Measurements from ENCODE around the gene KCTD1.

KCTD1 gene

GRCh38 chr18:26453386-26453901, 94.9 kb downstream of the KCTD1 start:
- Histone ChIP-seq H4K12ac (ENCODE audit: low read depth, low read length) (no peak overlapping the region), H3K79me1 (ENCODE audit: low read length) (no peaks in the 10 kb centered on the region), H3K9me3 (ENCODE audit: insufficient read depth, low read depth, low read length) (peaks cover 2% of the 10 kb centered on the region), H3K23ac (ENCODE audit: low read length) (no peak overlapping the region), H3K9ac (ENCODE audit: low read length) (no peak overlapping the region), H3K14ac (ENCODE audit: low read length) (no peak overlapping the region), H3K4me2 (ENCODE audit: low read length) (no peak overlapping the region), H4K91ac (ENCODE audit: low read depth, low read length) (no peak overlapping the region), H3K4ac (ENCODE audit: low read depth, low read length) (no peak overlapping the region), H2BK5ac (ENCODE audit: low read depth, low read length, poor library complexity) (no peak overlapping the region), H3K27ac (ENCODE audit: low read depth, low read length) (no peak overlapping the region), H3K4me1 (ENCODE audit: control insufficient read depth in 1 of 2, insufficient read depth in 2 of 2, low read length in 2 of 2) (peaks cover 1 to 3% of the 10 kb centered on the region in 2 experiments), H2AFZ (ENCODE audit: insufficient read depth, low read length, poor library complexity) (no peak overlapping the region), H2BK12ac (ENCODE audit: low read length) (no peak overlapping the region), H2BK120ac (ENCODE audit: insufficient read depth, low read length, poor library complexity) (no peak overlapping the region), H3K4me3 (ENCODE audit: low read depth, low read length) (no peak overlapping the region), H2AK5ac (ENCODE audit: low read length) (no peak overlapping the region), H4K8ac (ENCODE audit: low read depth, low read length) (no peak overlapping the region), H3K27me3 (ENCODE audit: insufficient read depth, low read length) (no peaks in the 10 kb centered on the region), H3K18ac (ENCODE audit: low read length) (no peak overlapping the region), H3K36me3 (ENCODE audit: control insufficient read depth in 1 of 2, insufficient read depth in 2 of 2, low read length in 2 of 2) (peaks cover 0 to 4% of the 10 kb centered on the region in 2 experiments), H3K79me2 (ENCODE audit: control insufficient read depth, insufficient read depth, low read length, poor library complexity) (no peaks in the 10 kb centered on the region)
- no peak for DNase-seq
- WGBS (ENCODE audit: extremely low coverage, insufficient coverage, insufficient read length): no CpG with 5 or more reads among the region's 4 CpGs

- Histone ChIP-seq H3K27ac (ENCODE audit: low read depth, low read length) (no peak overlapping the region), H3K9ac (ENCODE audit: low read length) (no peak overlapping the region), H3K4ac (ENCODE audit: low read depth, low read length) (no peak overlapping the region), H2BK120ac (ENCODE audit: insufficient read depth, low read length, poor library complexity) (no peak overlapping the region), H3K14ac (ENCODE audit: low read length) (no peak overlapping the region), H3K79me2 (ENCODE audit: control insufficient read depth, insufficient read depth, low read length, poor library complexity) (no peaks in the 10 kb centered on the region), H2BK5ac (ENCODE audit: low read depth, low read length, poor library complexity) (no peak overlapping the region), H3K4me1 (ENCODE audit: control insufficient read depth in 1 of 2, insufficient read depth in 2 of 2, low read length in 2 of 2) (peaks cover 0 to 1% of the 10 kb centered on the region in 2 experiments), H2AK5ac (ENCODE audit: low read length) (no peak overlapping the region), H4K8ac (ENCODE audit: low read depth, low read length) (no peak overlapping the region), H3K4me2 (ENCODE audit: low read length) (no peak overlapping the region), H3K27me3 (ENCODE audit: insufficient read depth, low read length) (no peaks in the 10 kb centered on the region), H3K18ac (ENCODE audit: low read length) (no peak overlapping the region), H2AFZ (ENCODE audit: insufficient read depth, low read length, poor library complexity) (no peak overlapping the region), H4K91ac (ENCODE audit: low read depth, low read length) (no peak overlapping the region), H3K4me3 (ENCODE audit: low read depth, low read length) (no peak overlapping the region), H3K36me3 (ENCODE audit: control insufficient read depth in 1 of 2, insufficient read depth in 2 of 2, low read length in 2 of 2) (peaks cover 0 to 4% of the 10 kb centered on the region in 2 experiments), H3K23ac (ENCODE audit: low read length) (no peak overlapping the region), H4K12ac (ENCODE audit: low read depth, low read length) (no peak overlapping the region), H3K79me1 (ENCODE audit: low read length) (no peaks in the 10 kb centered on the region), H3K9me3 (ENCODE audit: insufficient read depth, low read depth, low read length) (peaks cover 2% of the 10 kb centered on the region), H2BK12ac (ENCODE audit: low read length) (no peak overlapping the region)
- no CpG with 5 or more reads among the region's 8 CpGs for WGBS (ENCODE audit: extremely low coverage, insufficient coverage, insufficient read length)
- DNase-seq: no peak
These were observed 97.2 kb downstream of the KCTD1 start for GRCh38 chr18:26450989-26451682.

GRCh38 chr18:26448714-26449159, 99.6 kb downstream of the KCTD1 start:
- Histone ChIP-seq H4K8ac (ENCODE audit: low read depth, low read length) (no peak overlapping the region), H4K12ac (ENCODE audit: low read depth, low read length) (no peak overlapping the region), H3K18ac (ENCODE audit: low read length) (no peak overlapping the region), H3K36me3 (ENCODE audit: control insufficient read depth in 1 of 2, insufficient read depth in 2 of 2, low read length in 2 of 2) (no peaks in the 10 kb centered on the region), H2BK5ac (ENCODE audit: low read depth, low read length, poor library complexity) (no peak overlapping the region), H3K23ac (ENCODE audit: low read length) (no peak overlapping the region), H3K27me3 (ENCODE audit: insufficient read depth, low read length) (no peaks in the 10 kb centered on the region), H3K4me2 (ENCODE audit: low read length) (no peak overlapping the region), H4K91ac (ENCODE audit: low read depth, low read length) (no peak overlapping the region), H3K9ac (ENCODE audit: low read length) (no peak overlapping the region), H2AK5ac (ENCODE audit: low read length) (no peak overlapping the region), H2BK12ac (ENCODE audit: low read length) (no peak overlapping the region), H3K9me3 (ENCODE audit: insufficient read depth, low read depth, low read length) (peaks cover 2% of the 10 kb centered on the region), H3K27ac (ENCODE audit: low read depth, low read length) (no peak overlapping the region), H3K4ac (ENCODE audit: low read depth, low read length) (no peak overlapping the region), H3K79me2 (ENCODE audit: control insufficient read depth, insufficient read depth, low read length, poor library complexity) (no peaks in the 10 kb centered on the region), H3K79me1 (ENCODE audit: low read length) (no peaks in the 10 kb centered on the region), H3K14ac (ENCODE audit: low read length) (no peak overlapping the region), H2AFZ (ENCODE audit: insufficient read depth, low read length, poor library complexity) (no peak overlapping the region), H3K4me1 (ENCODE audit: control insufficient read depth in 1 of 2, insufficient read depth in 2 of 2, low read length in 2 of 2) (peaks cover 0 to 1% of the 10 kb centered on the region in 2 experiments), H3K4me3 (ENCODE audit: low read depth, low read length) (no peak overlapping the region), H2BK120ac (ENCODE audit: insufficient read depth, low read length, poor library complexity) (no peak overlapping the region)
- DNase-seq: no peak
- no CpG with 5 or more reads among the region's 8 CpGs for WGBS (ENCODE audit: extremely low coverage, insufficient coverage, insufficient read length)

- Histone ChIP-seq H3K9ac (ENCODE audit: low read length) (no peak overlapping the region), H3K18ac (ENCODE audit: low read length) (no peak overlapping the region), H3K14ac (ENCODE audit: low read length) (no peak overlapping the region), H3K9me3 (ENCODE audit: insufficient read depth, low read depth, low read length) (no peaks in the 10 kb centered on the region), H2AFZ (ENCODE audit: insufficient read depth, low read length, poor library complexity) (no peak overlapping the region), H2AK5ac (ENCODE audit: low read length) (no peak overlapping the region), H3K4me2 (ENCODE audit: low read length) (no peak overlapping the region), H3K27ac (ENCODE audit: low read depth, low read length) (no peak overlapping the region), H3K79me1 (ENCODE audit: low read length) (no peaks in the 10 kb centered on the region), H3K4me1 (ENCODE audit: control insufficient read depth in 1 of 2, insufficient read depth in 2 of 2, low read length in 2 of 2) (peaks cover 0 to 1% of the 10 kb centered on the region in 2 experiments), H3K36me3 (ENCODE audit: control insufficient read depth in 1 of 2, insufficient read depth in 2 of 2, low read length in 2 of 2) (no peaks in the 10 kb centered on the region), H3K79me2 (ENCODE audit: control insufficient read depth, insufficient read depth, low read length, poor library complexity) (no peaks in the 10 kb centered on the region), H2BK12ac (ENCODE audit: low read length) (no peak overlapping the region), H4K91ac (ENCODE audit: low read depth, low read length) (no peak overlapping the region), H3K4me3 (ENCODE audit: low read depth, low read length) (no peak overlapping the region), H3K27me3 (ENCODE audit: insufficient read depth, low read length) (no peaks in the 10 kb centered on the region), H4K12ac (ENCODE audit: low read depth, low read length) (no peak overlapping the region), H2BK120ac (ENCODE audit: insufficient read depth, low read length, poor library complexity) (no peak overlapping the region), H3K23ac (ENCODE audit: low read length) (no peak overlapping the region), H3K4ac (ENCODE audit: low read depth, low read length) (no peak overlapping the region), H4K8ac (ENCODE audit: low read depth, low read length) (no peak overlapping the region), H2BK5ac (ENCODE audit: low read depth, low read length, poor library complexity) (no peak overlapping the region)
- DNase-seq: no peak
These were observed 104.5 kb downstream of the KCTD1 start for GRCh38 chr18:26443853-26444252.
